ENCODE results near the gene GALNT13.

DNA sequence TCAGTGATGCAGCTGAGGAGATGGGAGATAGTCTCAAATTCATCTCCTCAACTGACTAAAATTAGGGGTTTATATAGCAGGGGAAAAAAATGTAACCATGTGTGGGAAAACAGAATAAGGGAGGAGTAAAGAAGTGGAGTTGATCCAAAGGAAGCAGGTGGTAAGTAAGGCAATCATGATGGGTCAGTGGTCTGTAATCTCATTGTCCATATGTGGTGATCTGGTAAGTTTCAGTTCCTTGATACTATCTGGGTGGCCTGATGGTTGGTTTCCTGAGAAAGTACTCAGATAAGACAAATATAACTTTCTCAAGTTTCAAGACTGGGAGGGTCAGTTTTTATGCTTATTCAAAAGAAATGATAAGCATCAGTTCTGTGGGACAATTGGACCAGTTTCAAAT is 514.5 kb downstream of the GALNT13 start:
- no peak for TF ChIP-seq POLR2A (IDR thresholded peaks at IDR 0.05)
- no peak for TF ChIP-seq CTCF (IDR thresholded peaks at IDR 0.05)

Measured in lower leg skin (tissue), 3 donors.